AG04450 (cell line): Measurements from ENCODE around the gene TERB1. TPM values are rescaled to one million over a fixed set of nuclear protein-coding genes. Genes with fewer than 3 reads are reported as not detected.

Experiments
- CTCF ChIA-PET: fragments of 300-600, 350-600 bp; formaldehyde crosslinking; extraction: SDS; loops from one replicate; lab custom pipeline; 2022; ENCODE audit warnings: antibody characterized with exemption, inconsistent platforms; lab: Charles Lee
- POLR2A ChIA-PET: fragments of 350-600 bp; formaldehyde crosslinking; extraction: SDS; loops from one replicate; lab custom pipeline; 2021; ENCODE audit warnings: antibody characterized with exemption, inconsistent platforms; lab: Yijun Ruan, JAX
- DNase-seq: peaks from one replicate; pipeline ENCODE4 v3.0.0-alpha.2; 2011; ENCODE audit warnings: low read depth, low spot score
- H3K27ac ChIP-seq: one replicate; pipeline ENCODE4 v1.5.1; 2012; ENCODE audit warnings: low read depth, low read length, control low read depth
- H3K27me3 ChIP-seq: one replicate; pipeline ENCODE4 v1.6.0; 2012; ENCODE audit warnings: low read length; ENCODE audit not compliant: control insufficient read depth, insufficient read depth
- H3K4me3 ChIP-seq: 2 replicates; pipeline ENCODE4 v1.5.1; 2011; ENCODE audit warnings: mild to moderate bottlenecking, low read depth, low read length, control low read depth
- H3K9me3 ChIP-seq: 2 replicates; pipeline ENCODE4 v1.5.1; 2012; ENCODE audit warnings: low read length; ENCODE audit not compliant: control insufficient read depth, insufficient read depth
- polyA plus RNA-seq: library from polyadenylated mRNA; depleted of rRNA; stranded (reverse); fragments of >200 nt; gene quantifications from 2 replicates; pipeline ENCODE4 v1.2.3, GENCODE V29; 2011; rRNA removed
- TF ChIP-seq, protein P1 (sequence below): IDR thresholded peaks from 2 replicates; pipeline ENCODE4 v1.5.1; 2011; ENCODE audit warnings: low read depth, low read length, control low read depth, inconsistent platforms

The TERB1 gene
- polyA plus RNA-seq, 1 experiment, result not detected

DNA sequence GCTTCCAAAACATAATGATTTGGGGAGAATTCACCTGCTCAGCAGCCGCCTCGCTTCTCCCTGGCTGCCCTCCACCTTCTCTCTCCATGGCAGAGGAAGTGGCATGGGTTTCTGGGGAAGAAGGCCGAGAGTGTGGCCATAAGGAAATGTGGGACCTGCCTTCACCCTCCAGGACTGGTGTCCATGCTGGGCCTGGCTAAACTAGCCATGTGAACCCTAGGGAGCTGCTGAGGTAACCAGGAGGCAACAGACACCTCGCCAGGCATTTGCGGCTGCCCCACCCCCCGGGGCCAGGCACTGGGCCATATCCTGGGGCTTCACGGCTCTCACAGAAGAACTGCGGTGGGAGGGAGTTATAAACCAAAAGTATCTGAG lies 94.9 kb downstream of the TERB1 start:
- H3K27me3 ChIP-seq, result peaks cover 3% of the 10 kb centered on the region
- CTCF ChIA-PET, result interaction anchor here (0.6 kb wide), 1 partner anchor 31 kb away, joined by 3 read pairs; no protein-coding TSS in a partner anchor
- no peak overlapping the region for H3K27ac ChIP-seq
- TF ChIP-seq, protein P1, sequence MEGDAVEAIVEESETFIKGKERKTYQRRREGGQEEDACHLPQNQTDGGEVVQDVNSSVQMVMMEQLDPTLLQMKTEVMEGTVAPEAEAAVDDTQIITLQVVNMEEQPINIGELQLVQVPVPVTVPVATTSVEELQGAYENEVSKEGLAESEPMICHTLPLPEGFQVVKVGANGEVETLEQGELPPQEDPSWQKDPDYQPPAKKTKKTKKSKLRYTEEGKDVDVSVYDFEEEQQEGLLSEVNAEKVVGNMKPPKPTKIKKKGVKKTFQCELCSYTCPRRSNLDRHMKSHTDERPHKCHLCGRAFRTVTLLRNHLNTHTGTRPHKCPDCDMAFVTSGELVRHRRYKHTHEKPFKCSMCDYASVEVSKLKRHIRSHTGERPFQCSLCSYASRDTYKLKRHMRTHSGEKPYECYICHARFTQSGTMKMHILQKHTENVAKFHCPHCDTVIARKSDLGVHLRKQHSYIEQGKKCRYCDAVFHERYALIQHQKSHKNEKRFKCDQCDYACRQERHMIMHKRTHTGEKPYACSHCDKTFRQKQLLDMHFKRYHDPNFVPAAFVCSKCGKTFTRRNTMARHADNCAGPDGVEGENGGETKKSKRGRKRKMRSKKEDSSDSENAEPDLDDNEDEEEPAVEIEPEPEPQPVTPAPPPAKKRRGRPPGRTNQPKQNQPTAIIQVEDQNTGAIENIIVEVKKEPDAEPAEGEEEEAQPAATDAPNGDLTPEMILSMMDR, result no peak
- no peak for DNase-seq
- POLR2A ChIA-PET, result no interaction called here
- H3K9me3 ChIP-seq, result peaks cover 6% of the 10 kb centered on the region
- H3K4me3 ChIP-seq, result no peak overlapping the region

DNA sequence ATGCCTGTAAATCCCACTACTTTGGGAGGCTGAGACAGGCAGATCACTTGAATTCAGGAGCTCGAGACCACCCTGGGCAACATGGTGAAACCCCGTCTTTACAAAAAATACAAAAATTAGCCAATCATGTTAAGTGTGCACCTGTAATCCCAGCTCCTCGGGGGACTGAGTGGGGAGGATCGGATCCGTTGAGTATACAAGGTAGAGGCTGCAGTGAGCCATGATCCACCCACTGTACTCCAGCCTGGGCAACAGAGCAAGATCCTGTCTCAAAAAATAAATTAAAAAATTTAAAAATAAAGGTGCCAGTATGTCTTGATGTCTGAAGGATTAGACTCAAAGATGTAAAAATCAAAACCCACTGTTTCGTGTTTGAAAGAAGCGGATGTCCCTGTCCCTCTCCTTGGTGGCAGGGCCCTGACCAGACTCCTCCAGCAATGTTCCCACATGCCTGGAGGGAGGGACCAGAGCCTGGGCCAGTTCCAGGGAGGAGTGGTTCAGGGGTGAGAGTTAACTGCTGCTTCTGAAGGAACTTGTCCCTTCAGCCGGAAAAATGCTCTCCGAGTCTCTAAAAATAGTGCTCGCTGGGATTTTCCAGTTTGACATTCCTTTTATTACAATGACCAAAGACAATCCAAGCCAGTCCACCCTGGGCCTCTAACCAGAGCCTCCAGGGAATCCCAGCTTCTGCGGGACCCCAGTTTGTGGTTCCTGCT lies 95.4 kb downstream of the TERB1 start:
- POLR2A ChIA-PET, result no interaction called here
- TF ChIP-seq, protein P1, result no peak
- CTCF ChIA-PET, result interaction anchor here (1.0 kb wide), 1 partner anchor 23 kb away, joined by 4 read pairs; no protein-coding TSS in a partner anchor
- H3K27me3 ChIP-seq, result peaks cover 3% of the 10 kb centered on the region
- no peak overlapping the region for H3K27ac ChIP-seq
- H3K4me3 ChIP-seq, result no peak overlapping the region
- peaks cover under 1% of the 10 kb centered on the region; the same call in 1 of the 2 replicates for H3K9me3 ChIP-seq
- DNase-seq, result no peak

Other genes with a start within 250 kb of the TERB1 start
- 52.6 and 56.2 TPM in 2 replicates for gene CKLF, start 249.0 kb downstream of the TERB1 start, polyA plus RNA-seq
- gene CMTM1, start 235.1 kb downstream of the TERB1 start, polyA plus RNA-seq, result 1.6 and 1.7 TPM in 2 replicates
- not detected in 2 replicates for gene CMTM2, start 222.1 kb downstream of the TERB1 start, polyA plus RNA-seq
- gene CMTM3, start 196.9 kb downstream of the TERB1 start, polyA plus RNA-seq, result 31.6 and 33.5 TPM in 2 replicates
- 16.4 and 19.2 TPM in 2 replicates for gene CMTM4, start 104.8 kb downstream of the TERB1 start, polyA plus RNA-seq
- 86.7 and 88.5 TPM in 2 replicates for gene DYNC1LI2, start 50.0 kb downstream of the TERB1 start, polyA plus RNA-seq
- gene NAE1, start 29.4 kb upstream of the TERB1 start, polyA plus RNA-seq, result 31.3 and 49.8 TPM in 2 replicates
- not detected in 2 replicates for gene CA7, start 42.8 kb upstream of the TERB1 start, polyA plus RNA-seq
- 11.8 and 12.1 TPM in 2 replicates for gene PDP2, start 78.9 kb upstream of the TERB1 start, polyA plus RNA-seq
- not detected in 2 replicates for gene CDH16, start 117.3 kb upstream of the TERB1 start, polyA plus RNA-seq
- gene RRAD, start 124.0 kb upstream of the TERB1 start, polyA plus RNA-seq, result 1.9 and 2.7 TPM in 2 replicates
- gene CIAO2B, start 132.8 kb upstream of the TERB1 start, polyA plus RNA-seq, result 131 and 166 TPM in 2 replicates
- gene CES2, start 133.9 kb upstream of the TERB1 start, polyA plus RNA-seq, result 20.7 and 24.9 TPM in 2 replicates
- gene CES3, start 159.7 kb upstream of the TERB1 start, polyA plus RNA-seq, result 0.06 and 0.12 TPM in 2 replicates
- gene CES4A, start 187.0 kb upstream of the TERB1 start, polyA plus RNA-seq, result 2.8 and 3.3 TPM in 2 replicates
- 35.9 and 46.1 TPM in 2 replicates for gene CBFB, start 227.6 kb upstream of the TERB1 start, polyA plus RNA-seq